ENCODE measurements around the gene STARD13. TPM values are rescaled to one million over a fixed set of nuclear protein-coding genes. Genes with fewer than 3 reads are reported as not detected.

STARD13 gene
- total and polyA plus RNA-seq, 2 donors from 2014 or later, result 5.1 to 37.2 TPM

DNA sequence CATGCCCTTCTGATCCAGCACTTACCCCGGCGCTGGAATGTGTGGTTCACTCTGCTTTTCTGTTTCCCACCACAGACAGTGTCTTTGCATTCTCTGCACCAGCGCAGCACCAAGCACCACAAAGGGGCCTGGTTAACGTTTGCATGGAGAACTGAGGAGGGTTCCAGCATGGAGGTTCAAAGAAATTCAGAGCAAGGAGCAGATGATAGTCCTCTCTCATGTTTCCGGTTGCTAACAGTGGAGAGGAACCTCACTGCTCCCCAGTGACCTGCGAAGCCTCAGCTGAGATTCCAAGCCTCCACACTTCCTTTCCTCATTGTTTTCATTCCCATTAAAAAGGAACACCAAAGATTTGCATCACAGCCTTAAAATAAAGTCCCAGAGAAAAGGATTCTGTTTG is 99.7 kb downstream of the STARD13 start:
- Histone ChIP-seq H3K9me3 (ENCODE audit: control insufficient read depth in 2 of 3, insufficient read depth in 1 of 3, low read length in 3 of 3) (no peaks in the 10 kb centered on the region), H3K4me3 (ENCODE audit: low read length in 3 of 3) (no peak overlapping the region), H3K4me1 (ENCODE audit: control insufficient read depth in 2 of 3, insufficient read depth in 2 of 3, low read depth in 1 of 3, low read length in 3 of 3) (peaks cover 5 to 38% (median 36%) of the 10 kb centered on the region in 3 donors), H3K27me3 (ENCODE audit: control insufficient read depth, insufficient read depth, low read length) (no peaks in the 10 kb centered on the region), H3K36me3 (ENCODE audit: control insufficient read depth in 2 of 3, insufficient read depth in 3 of 3, low read length in 3 of 3) (no peaks in the 10 kb centered on the region), H3K9ac (ENCODE audit: low read length in 3 of 3) (peak overlapping the region in 1 of 3 donors; percentile 7), H3K27ac (ENCODE audit: low read depth in 2 of 2, low read length in 2 of 2) (peak overlapping the region; percentile 66 to 83)
- DNase-seq (peak in 2 of 5 donors; percentile 34 to 66), FAIRE-seq (no peak)
- TF ChIP-seq CTCF (IDR thresholded peaks at IDR 0.05; ENCODE audit: borderline replicate concordance, extremely low read depth, insufficient read depth), result no peak
- intact Hi-C loops (cut with DNase I), result no loop called here

DNA sequence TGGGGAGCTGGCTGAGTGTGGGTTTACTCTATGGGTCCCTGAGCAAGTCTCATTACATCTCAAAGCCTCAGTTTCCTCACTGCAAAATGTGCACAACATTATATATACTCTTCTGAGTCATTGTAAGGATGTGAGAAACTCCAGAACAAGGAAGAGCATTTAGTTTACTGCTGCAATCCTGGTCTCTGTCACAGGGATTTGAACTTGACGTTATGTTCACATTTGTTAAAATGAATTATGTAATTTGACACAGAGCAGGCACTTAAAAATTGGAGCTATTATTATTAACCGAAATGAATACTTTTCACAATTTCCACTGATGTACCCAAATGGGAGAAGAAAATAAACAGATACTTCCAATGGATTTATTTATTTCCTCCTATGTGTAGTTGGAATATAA is 101.0 kb downstream of the STARD13 start:
- no peak for TF ChIP-seq CTCF (IDR thresholded peaks at IDR 0.05; ENCODE audit: borderline replicate concordance, extremely low read depth, insufficient read depth)
- Histone ChIP-seq H3K9ac (ENCODE audit: low read length in 3 of 3) (no peak overlapping the region), H3K36me3 (ENCODE audit: control insufficient read depth in 2 of 3, insufficient read depth in 3 of 3, low read length in 3 of 3) (no peaks in the 10 kb centered on the region), H3K27ac (ENCODE audit: low read depth in 2 of 2, low read length in 2 of 2) (peak overlapping the region in 1 of 2 donors; percentile 67), H3K4me1 (ENCODE audit: control insufficient read depth in 2 of 3, insufficient read depth in 2 of 3, low read depth in 1 of 3, low read length in 3 of 3) (peaks cover 12 to 43% (median 42%) of the 10 kb centered on the region in 3 donors), H3K4me3 (ENCODE audit: low read length in 3 of 3) (no peak overlapping the region), H3K9me3 (ENCODE audit: control insufficient read depth in 2 of 3, insufficient read depth in 1 of 3, low read length in 3 of 3) (no peaks in the 10 kb centered on the region), H3K27me3 (ENCODE audit: control insufficient read depth, insufficient read depth, low read length) (no peaks in the 10 kb centered on the region)
- FAIRE-seq, result no peak
- intact Hi-C loops (cut with DNase I), result no loop called here
- no peak for DNase-seq

DNA sequence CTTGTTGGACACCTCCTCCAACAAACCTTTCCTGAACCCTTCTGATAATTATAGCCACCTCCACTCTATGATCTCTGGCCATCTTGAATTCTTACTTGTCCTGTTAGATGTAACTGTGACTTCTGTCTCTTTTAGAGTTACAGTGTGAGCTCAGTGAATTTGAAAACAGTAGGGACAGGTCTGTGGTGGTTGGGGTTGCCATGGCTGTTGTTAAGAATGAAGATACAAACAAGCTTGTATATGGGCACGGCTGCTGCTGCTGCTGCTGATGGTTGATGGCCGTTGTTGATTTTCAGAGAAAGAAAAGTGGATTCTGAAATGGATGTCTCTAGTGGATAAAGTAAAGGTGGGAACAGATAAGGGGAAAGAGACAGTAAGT is 101.5 kb downstream of the STARD13 start:
- H3K27ac ChIP-seq (ENCODE audit: low read depth in 2 of 2, low read length in 2 of 2), result peak overlapping the region; percentile 7 to 67
- no peak for FAIRE-seq
- H3K4me3 ChIP-seq (ENCODE audit: low read length in 3 of 3), result no peak overlapping the region
- no peaks in the 10 kb centered on the region for H3K27me3 ChIP-seq (ENCODE audit: control insufficient read depth, insufficient read depth, low read length)
- H3K36me3 ChIP-seq (ENCODE audit: control insufficient read depth in 2 of 3, insufficient read depth in 3 of 3, low read length in 3 of 3), result peaks cover 0 to 1% (median 0%) of the 10 kb centered on the region in 3 donors
- intact Hi-C loops (cut with DNase I), result no loop called here
- H3K9ac ChIP-seq (ENCODE audit: low read length in 3 of 3), result no peak overlapping the region
- no peak for TF ChIP-seq CTCF (IDR thresholded peaks at IDR 0.05; ENCODE audit: borderline replicate concordance, extremely low read depth, insufficient read depth)
- no peak for DNase-seq
- no peaks in the 10 kb centered on the region for H3K9me3 ChIP-seq (ENCODE audit: control insufficient read depth in 2 of 3, insufficient read depth in 1 of 3, low read length in 3 of 3)
- H3K4me1 ChIP-seq (ENCODE audit: control insufficient read depth in 2 of 3, insufficient read depth in 2 of 3, low read depth in 1 of 3, low read length in 3 of 3), result peaks cover 12 to 48% (median 43%) of the 10 kb centered on the region in 3 donors
